ENCODE results near the gene SH3BGRL2. TPM values are rescaled to one million over a fixed set of nuclear protein-coding genes. Genes with fewer than 3 reads are reported as not detected.

Gene SH3BGRL2
- total and polyA plus RNA-seq, 4 donors = 23.8 to 71.3 (median 34.3) TPM

DNA sequence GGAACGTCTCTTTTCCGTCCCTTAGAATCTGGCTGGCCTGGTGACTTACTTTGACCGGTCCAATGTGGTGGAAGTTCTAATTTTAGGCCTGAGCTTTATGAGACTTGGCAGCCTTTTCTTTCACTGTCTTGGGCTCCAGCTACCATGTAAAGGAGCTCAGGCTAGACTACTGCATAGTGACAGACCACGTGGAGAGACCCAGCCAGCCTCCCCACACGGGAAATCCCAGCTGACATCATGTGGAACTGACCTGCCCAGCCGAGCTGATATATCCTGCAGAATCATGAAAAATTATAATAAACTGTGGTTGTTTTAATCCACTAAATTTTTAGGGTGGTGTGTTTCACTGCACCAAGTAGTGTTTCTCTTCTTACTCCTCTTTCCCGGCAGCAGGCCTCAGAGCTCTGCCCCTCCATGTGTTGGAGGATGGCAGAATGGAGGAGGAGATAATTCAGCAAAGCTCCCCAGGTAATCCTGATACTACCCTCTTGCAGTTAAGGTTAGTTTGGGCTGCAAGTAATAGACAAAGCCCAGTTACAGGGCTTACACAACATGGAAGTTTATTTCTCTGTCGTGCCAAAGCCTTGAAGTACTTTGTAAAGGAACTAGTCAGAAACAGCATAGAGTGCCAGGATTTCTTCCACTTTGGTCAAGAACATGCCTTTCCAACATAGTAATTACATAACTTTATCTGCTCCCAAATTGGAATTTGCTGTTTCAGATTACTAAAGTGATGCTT is 87.5 kb downstream of the SH3BGRL2 start:
- no peaks in the 10 kb centered on the region for H3K36me3 ChIP-seq (ENCODE audit: control insufficient read depth in 4 of 4, insufficient read depth in 3 of 4, low read depth in 1 of 4, low read length in 3 of 4)
- no peak overlapping the region for H3K4me3 ChIP-seq (ENCODE audit: low read depth in 1 of 3, low read length in 3 of 3)
- H3K9ac ChIP-seq (ENCODE audit: low read depth in 1 of 2, low read length in 2 of 2) = no peak overlapping the region
- TF ChIP-seq FOXA1 (IDR thresholded peaks at IDR 0.05) (no peak), RXRA (IDR thresholded peaks at IDR 0.05) (no peak), SP1 (IDR thresholded peaks at IDR 0.05) (no peak), EGR1 (IDR thresholded peaks at IDR 0.05; ENCODE audit: low read depth in 2 of 2) (no peak), HNF4G (IDR thresholded peaks at IDR 0.05) (no peak), JUND (IDR thresholded peaks at IDR 0.05) (no peak), YY1 (IDR thresholded peaks at IDR 0.05) (no peak), NR2F2 (IDR thresholded peaks at IDR 0.05) (no peak), TAF1 (conservative IDR thresholded peaks at IDR 0.05) (no peak), HNF4A (conservative IDR thresholded peaks at IDR 0.05) (no peak), GABPA (IDR thresholded peaks at IDR 0.05 in 1 of 2, conservative IDR thresholded peaks at IDR 0.05 in 1 of 2) (no peak), FOXA2 (IDR thresholded peaks at IDR 0.05) (no peak), RAD21 (IDR thresholded peaks at IDR 0.05) (no peak)
- TF ChIP-seq, protein P1, sequence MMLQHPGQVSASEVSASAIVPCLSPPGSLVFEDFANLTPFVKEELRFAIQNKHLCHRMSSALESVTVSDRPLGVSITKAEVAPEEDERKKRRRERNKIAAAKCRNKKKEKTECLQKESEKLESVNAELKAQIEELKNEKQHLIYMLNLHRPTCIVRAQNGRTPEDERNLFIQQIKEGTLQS (IDR thresholded peaks at IDR 0.05) = no peak
- TF ChIP-seq, protein P2, sequence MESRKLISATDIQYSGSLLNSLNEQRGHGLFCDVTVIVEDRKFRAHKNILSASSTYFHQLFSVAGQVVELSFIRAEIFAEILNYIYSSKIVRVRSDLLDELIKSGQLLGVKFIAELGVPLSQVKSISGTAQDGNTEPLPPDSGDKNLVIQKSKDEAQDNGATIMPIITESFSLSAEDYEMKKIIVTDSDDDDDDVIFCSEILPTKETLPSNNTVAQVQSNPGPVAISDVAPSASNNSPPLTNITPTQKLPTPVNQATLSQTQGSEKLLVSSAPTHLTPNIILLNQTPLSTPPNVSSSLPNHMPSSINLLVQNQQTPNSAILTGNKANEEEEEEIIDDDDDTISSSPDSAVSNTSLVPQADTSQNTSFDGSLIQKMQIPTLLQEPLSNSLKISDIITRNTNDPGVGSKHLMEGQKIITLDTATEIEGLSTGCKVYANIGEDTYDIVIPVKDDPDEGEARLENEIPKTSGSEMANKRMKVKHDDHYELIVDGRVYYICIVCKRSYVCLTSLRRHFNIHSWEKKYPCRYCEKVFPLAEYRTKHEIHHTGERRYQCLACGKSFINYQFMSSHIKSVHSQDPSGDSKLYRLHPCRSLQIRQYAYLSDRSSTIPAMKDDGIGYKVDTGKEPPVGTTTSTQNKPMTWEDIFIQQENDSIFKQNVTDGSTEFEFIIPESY (IDR thresholded peaks at IDR 0.05) = no peak
- TF ChIP-seq, protein P3, sequence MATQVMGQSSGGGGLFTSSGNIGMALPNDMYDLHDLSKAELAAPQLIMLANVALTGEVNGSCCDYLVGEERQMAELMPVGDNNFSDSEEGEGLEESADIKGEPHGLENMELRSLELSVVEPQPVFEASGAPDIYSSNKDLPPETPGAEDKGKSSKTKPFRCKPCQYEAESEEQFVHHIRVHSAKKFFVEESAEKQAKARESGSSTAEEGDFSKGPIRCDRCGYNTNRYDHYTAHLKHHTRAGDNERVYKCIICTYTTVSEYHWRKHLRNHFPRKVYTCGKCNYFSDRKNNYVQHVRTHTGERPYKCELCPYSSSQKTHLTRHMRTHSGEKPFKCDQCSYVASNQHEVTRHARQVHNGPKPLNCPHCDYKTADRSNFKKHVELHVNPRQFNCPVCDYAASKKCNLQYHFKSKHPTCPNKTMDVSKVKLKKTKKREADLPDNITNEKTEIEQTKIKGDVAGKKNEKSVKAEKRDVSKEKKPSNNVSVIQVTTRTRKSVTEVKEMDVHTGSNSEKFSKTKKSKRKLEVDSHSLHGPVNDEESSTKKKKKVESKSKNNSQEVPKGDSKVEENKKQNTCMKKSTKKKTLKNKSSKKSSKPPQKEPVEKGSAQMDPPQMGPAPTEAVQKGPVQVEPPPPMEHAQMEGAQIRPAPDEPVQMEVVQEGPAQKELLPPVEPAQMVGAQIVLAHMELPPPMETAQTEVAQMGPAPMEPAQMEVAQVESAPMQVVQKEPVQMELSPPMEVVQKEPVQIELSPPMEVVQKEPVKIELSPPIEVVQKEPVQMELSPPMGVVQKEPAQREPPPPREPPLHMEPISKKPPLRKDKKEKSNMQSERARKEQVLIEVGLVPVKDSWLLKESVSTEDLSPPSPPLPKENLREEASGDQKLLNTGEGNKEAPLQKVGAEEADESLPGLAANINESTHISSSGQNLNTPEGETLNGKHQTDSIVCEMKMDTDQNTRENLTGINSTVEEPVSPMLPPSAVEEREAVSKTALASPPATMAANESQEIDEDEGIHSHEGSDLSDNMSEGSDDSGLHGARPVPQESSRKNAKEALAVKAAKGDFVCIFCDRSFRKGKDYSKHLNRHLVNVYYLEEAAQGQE (IDR thresholded peaks at IDR 0.05) = no peak
- TF ChIP-seq, protein P4, sequence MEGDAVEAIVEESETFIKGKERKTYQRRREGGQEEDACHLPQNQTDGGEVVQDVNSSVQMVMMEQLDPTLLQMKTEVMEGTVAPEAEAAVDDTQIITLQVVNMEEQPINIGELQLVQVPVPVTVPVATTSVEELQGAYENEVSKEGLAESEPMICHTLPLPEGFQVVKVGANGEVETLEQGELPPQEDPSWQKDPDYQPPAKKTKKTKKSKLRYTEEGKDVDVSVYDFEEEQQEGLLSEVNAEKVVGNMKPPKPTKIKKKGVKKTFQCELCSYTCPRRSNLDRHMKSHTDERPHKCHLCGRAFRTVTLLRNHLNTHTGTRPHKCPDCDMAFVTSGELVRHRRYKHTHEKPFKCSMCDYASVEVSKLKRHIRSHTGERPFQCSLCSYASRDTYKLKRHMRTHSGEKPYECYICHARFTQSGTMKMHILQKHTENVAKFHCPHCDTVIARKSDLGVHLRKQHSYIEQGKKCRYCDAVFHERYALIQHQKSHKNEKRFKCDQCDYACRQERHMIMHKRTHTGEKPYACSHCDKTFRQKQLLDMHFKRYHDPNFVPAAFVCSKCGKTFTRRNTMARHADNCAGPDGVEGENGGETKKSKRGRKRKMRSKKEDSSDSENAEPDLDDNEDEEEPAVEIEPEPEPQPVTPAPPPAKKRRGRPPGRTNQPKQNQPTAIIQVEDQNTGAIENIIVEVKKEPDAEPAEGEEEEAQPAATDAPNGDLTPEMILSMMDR (IDR thresholded peaks at IDR 0.05; ENCODE audit: low read depth, low read length, missing input control) = no peak
- TF ChIP-seq, protein P5, sequence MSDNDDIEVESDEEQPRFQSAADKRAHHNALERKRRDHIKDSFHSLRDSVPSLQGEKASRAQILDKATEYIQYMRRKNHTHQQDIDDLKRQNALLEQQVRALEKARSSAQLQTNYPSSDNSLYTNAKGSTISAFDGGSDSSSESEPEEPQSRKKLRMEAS (IDR thresholded peaks at IDR 0.05) = no peak
- DNase-seq (ENCODE audit: low spot score) = no peak
- no peaks in the 10 kb centered on the region for H3K9me3 ChIP-seq (ENCODE audit: control insufficient read depth in 4 of 4, low read length in 3 of 4)
- H3K27ac ChIP-seq (ENCODE audit: low read depth in 1 of 2, low read length in 2 of 2) = no peak overlapping the region
- no peaks in the 10 kb centered on the region for H3K27me3 ChIP-seq (ENCODE audit: control insufficient read depth in 4 of 4, insufficient read depth in 4 of 4, low read length in 3 of 4)
- 91% methylated on average over 8 of the region's 8 CpGs for WGBS
- H3K4me1 ChIP-seq (ENCODE audit: control insufficient read depth in 4 of 4, insufficient read depth in 4 of 4, low read length in 3 of 4) = no peaks in the 10 kb centered on the region

Measured in liver (tissue), 9 donors.